ENCODE measurements around the gene ATG16L2.
A peak's percentile ranks its signal among the peaks of the same experiment; 100 is the strongest.
"Not testable (repeated sequence)": the region's sequence is repeated elsewhere in the genome, so short reads cannot be mapped to it uniquely, and the experiment has no call there.

ATG16L2 gene

DNA sequence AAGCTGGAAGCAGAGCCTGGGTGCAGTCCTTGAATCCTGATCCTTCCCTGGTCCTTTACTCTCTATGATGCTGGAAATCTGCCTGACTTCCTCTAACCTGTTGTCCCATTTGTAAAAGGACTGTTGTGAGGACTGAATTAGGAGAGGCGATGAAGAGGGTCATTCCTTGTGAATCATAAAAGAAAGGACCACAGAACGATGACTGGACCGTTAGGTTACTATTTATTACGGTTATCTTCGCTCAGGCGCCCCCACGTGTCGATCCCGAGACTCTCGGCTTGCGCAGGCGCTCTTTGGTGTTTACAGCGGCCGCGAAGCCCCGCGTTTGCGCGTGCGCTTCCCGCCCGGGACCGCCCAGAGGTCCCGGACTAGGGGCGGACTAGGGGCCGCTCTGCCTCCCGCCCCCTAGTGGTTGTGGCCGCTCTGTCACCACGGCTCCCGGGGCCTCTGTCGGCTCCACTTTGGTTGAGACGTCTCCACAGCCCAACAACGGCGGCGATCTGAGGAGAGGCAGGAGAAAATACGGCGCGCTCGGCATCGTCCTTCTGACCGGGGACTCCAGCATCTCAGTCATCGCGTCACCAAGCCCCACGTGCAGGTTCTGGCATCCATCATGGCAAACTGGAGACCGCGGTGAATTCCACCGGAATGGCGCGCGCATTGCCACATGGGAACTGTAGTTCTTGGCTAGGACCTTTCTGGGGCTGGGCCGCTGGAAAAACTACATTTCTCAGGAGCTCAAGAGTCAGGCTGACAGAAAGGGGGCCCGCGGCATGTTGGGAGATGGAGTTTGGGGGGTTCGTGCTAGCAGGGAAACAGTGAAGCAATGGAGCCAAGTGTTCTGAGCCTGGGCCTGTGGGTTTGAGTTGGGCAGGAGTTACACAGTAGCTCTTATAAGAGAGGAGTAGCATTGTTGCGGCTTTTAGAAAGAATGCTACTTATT is 20.5 kb upstream of the ATG16L2 start, which contains the start of gene STARD10:
TSS of gene STARD10 (minus strand) at position 623 of the 943 bp plus-strand sequence. CDS start 12,866 bp downstream, outside the sequence.
- DNase-seq, result peak; percentile 95 to 99 (median 97)
- intact Hi-C loops (cut with DNase I), result loop anchor here (1.0 to 10.0 kb wide), 4 partner anchors 21 to 209 kb away; partner anchors contain the start of gene ATG16L2

DNA sequence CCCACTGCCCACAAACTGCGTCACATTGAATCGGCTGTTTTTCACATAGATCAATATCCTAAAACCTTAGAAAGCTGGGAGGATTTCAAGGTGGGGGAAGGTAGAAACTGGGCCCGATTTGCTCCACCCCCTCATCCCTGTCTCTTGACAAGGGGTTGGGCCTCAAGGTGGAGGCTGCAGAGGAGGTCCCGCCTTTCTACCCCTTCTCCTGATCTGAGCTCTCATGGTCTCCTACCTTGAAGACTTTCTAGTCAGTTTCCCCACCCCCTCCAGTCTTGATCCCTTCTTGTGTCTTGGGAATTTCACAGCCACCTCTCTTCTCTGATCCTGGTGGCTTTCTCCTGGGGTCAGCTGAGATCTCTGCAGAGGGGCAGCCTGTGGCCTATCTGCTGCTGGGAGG is 15.8 kb upstream of the ATG16L2 start:
- DNase-seq, result no peak
- intact Hi-C loops (cut with DNase I), result loop anchor here (10.0 kb wide), 1 partner anchor 214 kb away; no protein-coding TSS in a partner anchor

DNA sequence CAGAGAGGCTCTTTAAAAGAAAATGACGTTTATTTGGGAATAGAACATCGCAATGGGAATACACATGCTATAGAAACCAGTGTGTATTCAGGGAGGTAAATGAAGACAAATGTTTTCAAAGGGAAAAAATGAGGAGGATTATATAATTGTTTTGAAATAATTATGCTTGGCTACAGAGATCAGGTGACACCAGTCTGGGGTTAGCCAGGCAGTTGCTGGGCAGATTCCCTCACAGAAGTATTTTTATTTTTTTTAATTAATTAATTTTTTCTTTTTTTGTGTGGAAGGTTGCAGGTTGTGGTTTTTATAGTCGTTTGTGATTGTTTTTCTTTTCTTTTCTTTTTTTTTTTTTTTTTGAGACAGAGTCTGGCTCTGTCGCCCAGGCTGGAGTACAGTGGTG is 14.8 kb upstream of the ATG16L2 start:
- DNase-seq, result no peak
- intact Hi-C loops (cut with DNase I), result loop anchor here (10.0 kb wide), 1 partner anchor 215 kb away; no protein-coding TSS in a partner anchor

DNA sequence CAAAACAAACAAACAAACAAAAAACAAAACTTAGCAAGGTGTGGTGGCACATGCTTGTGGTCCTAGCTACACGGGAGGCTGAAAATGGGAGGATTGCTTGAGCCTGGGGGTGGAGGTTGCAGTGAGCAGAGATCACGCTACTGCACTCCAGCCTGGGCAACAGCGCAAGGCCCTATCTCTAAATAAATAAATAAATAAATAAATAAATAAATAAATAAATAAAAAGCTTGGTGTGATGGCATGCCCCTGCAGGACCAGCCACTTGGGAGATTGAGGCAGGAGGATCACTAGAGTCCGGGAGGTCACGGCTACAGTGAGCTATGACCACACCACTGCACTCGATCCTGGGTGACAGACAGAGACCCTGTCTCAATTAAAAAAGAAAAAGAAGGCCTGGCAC is 11.4 kb upstream of the ATG16L2 start:
- DNase-seq, result no peak
- intact Hi-C loops (cut with DNase I), result no loop called here

DNA sequence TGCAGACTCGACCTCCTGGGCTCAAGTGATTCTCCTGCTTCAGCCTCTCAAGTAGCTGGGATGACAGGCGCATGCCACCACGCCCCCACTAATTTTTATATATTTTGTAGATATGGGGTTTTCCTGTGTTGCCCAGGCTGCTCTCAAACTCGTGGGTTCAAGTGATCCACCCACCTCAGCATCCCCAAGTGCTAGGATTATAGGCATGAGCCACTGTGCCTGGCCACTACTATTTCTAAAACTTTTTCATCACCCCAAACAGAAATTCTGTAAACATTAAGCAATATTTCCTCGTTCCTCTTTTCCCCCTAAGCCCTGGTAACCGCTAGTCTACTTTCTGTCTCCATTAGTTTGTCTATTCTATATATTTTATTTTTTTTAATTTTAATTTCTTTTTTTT is 9.0 kb upstream of the ATG16L2 start:
- DNase-seq, result no peak
- intact Hi-C loops (cut with DNase I), result no loop called here

DNA sequence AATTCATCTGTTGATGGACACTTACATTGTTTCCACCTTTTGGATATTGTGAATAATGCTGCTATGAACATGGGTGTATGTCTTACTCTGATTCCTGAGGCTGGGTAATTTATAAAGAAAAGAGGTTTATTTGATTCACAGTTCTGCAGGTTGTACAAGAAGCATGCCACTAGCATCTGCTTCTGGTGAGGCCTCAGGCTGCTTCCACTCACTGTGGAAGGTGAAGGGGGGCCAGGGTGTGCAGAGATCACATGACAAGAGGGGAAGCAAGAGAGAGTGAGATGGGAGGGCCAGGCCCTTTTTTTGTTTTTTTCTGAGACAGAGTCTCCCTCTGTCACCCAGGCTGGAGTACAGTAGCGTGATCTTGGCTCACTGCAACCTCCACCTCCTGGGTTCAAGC is 7.8 kb upstream of the ATG16L2 start:
- intact Hi-C loops (cut with DNase I); DNase-seq: not testable (repeated sequence)

DNA sequence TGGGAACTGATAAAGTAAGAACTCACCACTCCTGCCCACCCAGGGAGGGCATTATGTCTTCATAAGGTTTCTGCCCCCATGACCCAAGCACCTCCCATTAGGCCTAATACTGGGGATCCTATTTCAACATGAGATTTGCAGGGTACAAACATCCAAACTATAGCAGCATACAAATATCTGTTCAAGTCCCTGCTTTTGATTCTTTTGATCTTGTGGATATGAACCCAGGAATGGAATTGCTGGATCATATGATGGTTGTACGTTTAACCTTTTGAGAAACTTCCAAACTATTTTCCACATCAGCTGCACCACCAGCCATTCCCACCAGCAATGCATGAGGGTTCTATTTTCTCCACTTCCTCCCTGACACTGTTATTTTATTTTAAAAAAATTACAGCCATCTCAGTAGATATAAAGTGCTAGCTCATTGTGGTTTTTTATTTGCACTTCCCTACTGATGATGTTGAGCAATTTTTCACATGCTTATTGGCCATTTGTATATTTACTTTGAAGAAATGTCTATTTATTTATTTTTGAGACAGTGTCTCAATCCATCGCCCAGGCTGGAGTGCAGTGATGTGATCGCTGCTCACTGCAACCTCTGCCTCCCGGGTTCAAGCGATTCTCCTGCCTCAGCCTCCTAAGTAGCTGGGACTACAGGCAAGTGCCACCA is 7.1 kb upstream of the ATG16L2 start:
- DNase-seq, result no peak
- intact Hi-C loops (cut with DNase I), result no loop called here

DNA sequence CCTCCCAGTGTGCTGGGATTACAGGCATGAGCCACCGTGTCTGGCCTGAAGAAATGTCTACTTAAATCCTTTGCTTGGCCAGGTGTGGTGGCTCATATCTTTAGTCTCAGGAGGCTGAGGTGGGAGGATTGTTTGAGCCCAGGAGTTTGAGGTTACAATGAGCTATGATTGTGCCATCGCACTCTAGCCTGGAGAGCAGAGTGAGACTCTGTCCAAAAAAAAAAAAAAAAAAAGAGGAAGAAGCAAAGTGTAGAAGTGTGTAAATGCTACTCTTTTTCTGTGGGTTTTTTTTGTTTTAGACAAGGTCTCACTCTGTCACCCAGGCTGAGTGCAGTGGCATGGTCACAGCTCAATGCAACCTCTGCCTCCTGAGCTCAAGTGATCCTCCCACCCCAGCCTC is 6.4 kb upstream of the ATG16L2 start:
- intact Hi-C loops (cut with DNase I), result no loop called here

DNA sequence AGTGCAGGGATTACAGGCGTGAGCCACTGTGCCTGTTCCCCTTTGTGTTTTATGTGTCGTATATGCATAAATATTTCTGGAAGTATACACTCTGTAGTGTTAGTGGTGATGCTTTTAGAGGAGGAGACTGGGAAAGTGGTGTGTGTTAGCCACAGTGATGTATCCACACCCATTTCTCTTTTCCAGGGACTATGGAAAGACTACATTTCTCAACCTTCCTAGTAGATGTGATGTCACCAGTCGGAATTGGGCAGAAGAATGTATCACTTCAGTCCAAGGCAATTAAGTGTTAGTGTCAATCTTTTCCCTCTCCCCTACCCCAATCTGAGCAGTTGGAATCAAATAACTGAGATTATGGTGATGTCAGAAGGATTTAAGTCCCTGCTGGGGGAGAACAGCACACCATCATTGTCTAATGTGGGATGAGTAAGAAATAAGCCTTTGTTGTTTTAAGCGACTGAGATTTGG is 5.8 kb upstream of the ATG16L2 start:
- no peak for DNase-seq

More for the DNA sequence above, 6.4 kb upstream of the ATG16L2 start:
- no peak for DNase-seq

DNA sequence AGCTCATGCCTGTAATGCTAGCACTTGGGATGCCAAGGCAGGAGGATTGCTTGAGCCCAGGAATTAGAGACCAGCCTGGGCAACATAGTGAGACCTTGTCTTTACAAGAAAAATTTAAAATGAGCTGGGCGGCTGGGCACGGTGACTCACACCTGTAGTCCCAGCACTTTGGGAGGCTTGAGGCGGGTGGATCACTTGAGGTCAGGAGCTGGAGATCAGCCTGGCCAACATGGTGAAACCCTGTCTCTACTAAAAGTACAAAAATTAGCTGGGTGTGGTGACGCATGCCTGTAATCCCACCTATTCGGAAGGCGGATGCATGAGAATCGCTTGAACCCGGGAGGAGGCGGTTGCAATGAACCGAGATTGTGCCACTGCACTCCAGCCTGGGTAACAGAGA is 2.5 kb upstream of the ATG16L2 start:
- intact Hi-C loops (cut with DNase I), result not testable (repeated sequence)

More for the DNA sequence above, 5.8 kb upstream of the ATG16L2 start:
- intact Hi-C loops (cut with DNase I), result no loop called here

DNA sequence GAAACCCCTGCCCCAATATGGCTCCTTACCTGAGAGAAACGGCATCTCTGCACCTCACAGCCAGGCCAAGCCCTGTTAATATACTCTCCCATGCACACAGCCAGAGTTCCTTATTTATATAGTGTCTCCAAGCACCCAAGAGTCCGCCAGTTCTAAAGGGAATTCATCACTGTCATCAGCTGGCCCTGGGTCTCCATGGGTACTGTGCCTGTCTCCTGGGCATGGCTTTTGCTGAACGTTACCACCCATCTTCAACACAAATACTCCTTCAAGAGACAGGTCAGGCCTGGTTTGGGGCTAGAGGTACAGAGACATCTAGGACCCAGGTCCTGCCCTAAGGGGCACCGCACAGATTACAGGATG is 1.6 kb upstream of the ATG16L2 start:
- intact Hi-C loops (cut with DNase I), result no loop called here

More for the DNA sequence above, 2.5 kb upstream of the ATG16L2 start:
- DNase-seq, result not testable (repeated sequence)

DNA sequence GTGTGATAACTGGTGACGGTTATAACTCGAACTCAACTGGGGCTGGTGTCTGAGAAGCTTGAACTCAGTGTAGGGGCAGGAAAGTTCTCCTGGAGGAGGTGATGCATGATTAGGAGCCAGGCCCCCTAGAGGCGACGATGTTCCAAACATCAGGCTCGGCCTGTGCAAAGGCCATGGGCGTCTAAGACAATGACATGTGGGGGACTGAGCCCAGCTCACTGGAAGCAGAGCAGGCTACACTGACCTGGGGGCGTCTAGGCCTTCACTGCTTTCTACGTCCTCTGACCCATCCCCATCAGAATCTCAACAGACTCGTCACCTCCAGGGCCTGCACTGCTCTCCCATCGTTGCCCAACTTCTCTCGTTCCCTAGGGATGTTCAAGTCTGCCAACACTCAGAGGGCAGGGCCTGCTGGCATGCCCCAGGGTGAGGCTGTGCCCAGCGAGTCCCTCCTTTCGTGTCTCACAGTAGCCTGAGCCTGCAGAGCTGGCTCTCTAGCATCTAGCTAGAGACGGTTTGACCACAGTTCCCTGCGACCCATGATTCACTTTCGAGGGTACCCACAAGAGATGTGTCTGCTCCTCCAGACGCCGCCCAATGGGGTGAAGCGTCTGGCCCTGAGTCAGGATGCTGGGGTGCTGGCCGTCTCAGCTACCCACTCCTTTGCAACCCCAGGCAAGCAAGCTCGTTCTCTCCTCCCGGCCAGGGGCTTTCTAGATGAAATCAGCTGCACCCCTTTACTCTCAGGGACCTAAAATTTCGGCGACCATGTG is 1.1 kb upstream of the ATG16L2 start:
- peak in 3 of 10 donors; percentile 38 to 91 (median 88) for DNase-seq
- intact Hi-C loops (cut with DNase I), result no loop called here

More for the DNA sequence above, 1.6 kb upstream of the ATG16L2 start:
- DNase-seq, result no peak

DNA sequence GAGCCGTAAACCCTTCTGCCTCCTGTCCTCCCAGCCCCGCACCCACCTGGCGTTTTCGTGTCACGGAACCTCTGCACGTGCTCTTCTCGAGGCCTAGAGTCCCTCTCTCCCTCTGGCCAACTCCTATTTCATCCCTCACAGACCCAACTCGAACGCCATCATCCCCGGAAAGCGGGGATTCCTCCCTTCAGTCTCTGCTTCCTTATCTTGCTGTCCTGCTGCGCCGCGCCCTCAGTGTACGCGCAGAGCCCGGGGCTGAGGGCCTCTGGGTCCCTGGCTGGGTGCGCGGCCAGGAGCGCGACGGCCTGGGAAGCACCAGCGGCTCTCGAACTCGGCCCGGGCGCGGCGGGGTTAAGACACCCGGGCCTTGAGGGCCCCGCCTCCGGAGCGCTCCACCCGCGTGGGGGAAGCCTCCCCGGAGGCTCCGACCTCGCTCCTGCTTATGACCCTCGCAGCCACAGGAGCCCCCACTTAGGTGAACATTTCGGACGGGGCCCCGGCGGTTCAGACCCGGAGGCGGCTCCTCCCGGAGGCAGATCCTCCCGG is 398 bp upstream of the ATG16L2 start:
- intact Hi-C loops (cut with DNase I), result loop anchor here (1.0 kb wide), 1 partner anchor 20 kb away; the partner anchor contains the start of gene STARD10
- peak in 9 of 10 donors; percentile 70 to 98 (median 85) for DNase-seq

DNA sequence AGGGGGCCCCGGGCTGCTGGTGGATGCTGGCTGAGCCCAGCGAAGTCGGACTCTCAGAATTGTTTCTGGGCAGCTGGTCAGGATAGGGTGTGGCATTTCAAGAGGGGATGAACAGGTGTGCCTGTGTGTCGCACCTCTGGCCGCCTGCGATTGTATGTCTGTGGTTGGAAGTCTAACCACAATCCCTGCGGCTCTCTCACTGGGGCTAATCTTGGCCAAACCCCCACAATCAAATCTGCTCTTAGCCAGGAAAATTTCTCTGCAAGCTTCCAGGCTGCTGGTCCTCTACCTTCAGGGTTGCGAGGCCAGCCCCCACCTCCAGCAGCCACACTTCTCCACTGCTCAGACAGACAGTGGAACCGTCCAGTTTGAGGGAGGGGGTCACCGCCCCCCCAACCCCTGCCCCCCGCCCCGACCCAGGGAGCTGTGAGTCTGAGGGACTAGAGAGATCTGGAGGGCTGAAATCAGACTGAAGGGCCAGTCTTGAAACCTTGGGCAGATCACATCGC is 953 bp downstream of the ATG16L2 start:
- intact Hi-C loops (cut with DNase I), result no loop called here
- DNase-seq, result peak in 1 of 10 donors; percentile 12

DNA sequence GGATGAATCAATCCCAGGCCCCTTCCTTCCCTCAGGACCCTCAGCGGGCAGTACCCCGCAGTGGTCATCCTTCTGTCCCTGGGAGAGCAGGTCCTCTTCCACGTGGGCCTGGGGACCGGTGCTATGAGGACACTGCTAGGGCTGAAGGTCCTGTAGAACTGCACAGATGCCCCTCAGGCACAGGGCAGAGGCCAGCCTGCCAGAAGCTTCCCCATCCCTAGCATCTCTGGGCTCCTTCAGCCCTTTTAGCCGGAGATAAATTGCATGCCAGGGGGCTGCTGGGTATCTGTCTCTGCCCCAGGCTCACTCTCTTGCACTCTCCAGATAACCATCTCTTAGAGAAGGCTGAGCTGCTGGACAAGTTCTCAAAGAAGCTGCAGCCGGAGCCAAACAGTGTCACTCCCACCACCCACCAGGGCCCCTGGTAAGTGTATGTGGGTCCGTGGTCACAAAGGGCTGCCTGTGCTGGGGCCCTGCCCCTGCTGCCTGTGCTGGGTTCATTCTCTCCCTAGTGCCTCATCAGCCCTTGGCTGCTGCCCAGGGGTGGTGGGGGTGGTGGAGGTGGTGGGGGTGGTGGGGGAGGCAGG is 2.3 kb downstream of the ATG16L2 start:
- DNase-seq, result peak in 3 of 10 donors; percentile 22 to 76 (median 67)
- intact Hi-C loops (cut with DNase I), result no loop called here

DNA sequence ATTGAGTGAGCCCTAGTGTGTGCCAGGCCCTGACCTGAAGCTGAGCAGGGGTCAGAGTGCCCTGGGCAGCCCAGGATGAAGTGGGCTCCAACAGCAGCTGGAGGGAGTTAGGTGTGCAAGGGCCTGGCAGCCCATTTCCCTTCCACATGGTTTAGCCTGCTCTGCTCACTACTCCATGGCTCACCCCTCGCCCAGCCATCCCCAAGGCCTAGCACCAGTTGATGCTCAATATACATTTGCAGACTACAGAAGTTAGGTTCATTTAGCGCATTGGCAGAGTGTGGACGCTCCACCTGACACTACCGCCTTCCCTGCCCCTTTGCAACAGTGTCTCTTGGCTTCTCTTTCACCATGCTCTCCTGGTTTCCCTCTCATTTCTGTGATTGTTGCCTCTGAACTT is 3.8 kb downstream of the ATG16L2 start:
- DNase-seq, result peak in 2 of 10 donors; percentile 27 to 72
- intact Hi-C loops (cut with DNase I), result no loop called here

DNA sequence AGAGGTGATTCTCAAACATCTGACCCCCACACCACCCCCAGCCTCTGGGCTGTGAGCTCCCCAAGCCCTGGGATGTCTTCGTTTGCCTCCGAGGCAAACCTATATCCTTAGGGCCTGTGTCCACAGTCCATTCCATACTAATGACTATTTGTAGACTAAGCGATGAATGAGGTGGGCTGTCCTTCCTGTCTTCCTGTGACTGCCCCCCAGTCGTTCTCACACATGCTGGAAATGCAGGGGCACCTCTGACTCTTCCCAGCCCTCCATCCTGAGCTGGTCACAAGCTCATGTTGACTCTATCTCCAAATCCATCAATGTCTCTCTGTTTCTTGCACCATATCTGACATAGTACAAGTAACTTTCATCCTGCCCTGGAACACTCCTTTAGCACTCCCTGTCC is 4.8 kb downstream of the ATG16L2 start:
- DNase-seq, result peak in 1 of 10 donors; percentile 10
- intact Hi-C loops (cut with DNase I), result no loop called here

DNA sequence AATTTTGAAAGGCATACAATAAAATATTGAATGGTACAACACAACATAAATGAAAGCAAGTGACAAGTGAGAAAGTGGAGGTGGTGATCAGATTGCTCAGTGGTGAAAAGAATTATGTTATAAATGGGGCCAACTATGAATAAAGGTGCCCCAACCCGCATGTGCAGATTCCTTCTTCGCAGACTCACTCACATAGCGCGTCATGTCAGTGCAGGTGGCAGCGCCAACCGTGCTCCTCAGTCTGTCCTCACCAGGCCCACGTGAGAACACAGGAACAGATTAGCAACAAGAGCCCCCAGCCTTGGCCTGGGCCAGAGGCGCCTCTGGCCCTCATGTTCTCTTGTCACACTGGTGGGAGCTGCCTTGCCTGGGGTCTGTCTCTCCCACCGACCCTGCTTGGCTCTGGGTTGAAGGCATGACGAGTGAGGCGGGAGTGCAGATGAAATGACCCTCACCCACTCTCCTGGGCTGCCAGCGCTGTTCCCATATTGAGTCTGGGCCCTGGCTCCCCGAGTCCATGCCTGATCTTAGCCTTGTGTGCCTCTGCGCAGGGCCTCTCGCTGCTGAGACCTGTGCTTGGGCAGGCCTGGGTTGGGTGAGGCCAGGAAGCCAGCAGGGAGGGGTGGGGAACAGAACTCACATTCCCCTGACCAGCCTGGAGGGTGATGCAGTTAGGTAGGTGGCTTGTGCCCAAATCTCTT is 6.4 kb downstream of the ATG16L2 start:
- peak in 3 of 10 donors; percentile 53 to 80 (median 59) for DNase-seq
- intact Hi-C loops (cut with DNase I), result no loop called here
